GM12872 (cell line): ENCODE results near the gene SERPINB5.

ENCODE experiments used
- TF ChIP-seq, protein P1 (sequence below): IDR thresholded peaks from 3 replicates; pipeline ENCODE4 v1.5.1; 2011; ENCODE audit warnings: low read depth, mild to moderate bottlenecking, low read length, moderate library complexity; ENCODE audit not compliant: insufficient read depth

SERPINB5 gene

DNA sequence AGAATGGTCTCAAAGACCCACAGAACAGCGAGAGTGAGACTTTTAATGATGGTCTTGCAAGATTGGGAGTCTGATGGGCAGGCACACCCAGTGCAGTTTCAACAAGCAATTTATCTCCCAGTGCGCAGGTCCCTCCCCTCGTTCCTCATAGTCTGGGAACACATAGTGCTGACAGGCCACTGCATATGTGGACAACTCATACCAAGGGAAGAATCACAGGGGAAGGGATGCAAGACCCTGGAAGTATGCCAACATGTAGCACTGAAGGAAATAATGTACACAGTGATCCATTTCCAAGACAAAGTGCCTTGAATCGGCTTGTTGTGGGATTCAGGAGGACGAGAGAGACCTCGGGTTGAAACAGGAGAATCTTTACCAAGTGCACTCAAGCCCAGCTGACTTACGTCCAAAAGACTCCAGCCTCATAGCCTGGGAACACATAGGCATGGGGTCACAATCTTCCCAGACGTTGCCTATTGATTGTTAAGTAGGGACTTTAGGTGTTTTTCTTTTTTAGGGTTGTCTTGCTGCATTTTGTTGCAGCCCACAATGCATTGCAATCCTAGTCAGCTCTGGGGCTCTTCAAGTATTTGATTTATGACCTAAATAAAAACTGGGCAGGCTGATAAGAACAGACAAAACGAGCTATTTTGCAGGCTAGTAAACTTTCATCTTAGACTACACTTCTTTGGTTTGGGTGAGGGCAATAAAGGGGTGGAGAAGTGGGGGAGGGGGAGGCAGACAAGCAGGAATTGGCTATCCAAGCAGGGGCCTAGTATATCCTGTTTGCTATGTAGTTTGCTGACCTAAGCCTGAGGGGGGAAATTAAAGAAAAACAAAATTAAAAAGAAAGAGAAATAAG lies 24.7 kb upstream of the SERPINB5 start:
- TF ChIP-seq, protein P1, sequence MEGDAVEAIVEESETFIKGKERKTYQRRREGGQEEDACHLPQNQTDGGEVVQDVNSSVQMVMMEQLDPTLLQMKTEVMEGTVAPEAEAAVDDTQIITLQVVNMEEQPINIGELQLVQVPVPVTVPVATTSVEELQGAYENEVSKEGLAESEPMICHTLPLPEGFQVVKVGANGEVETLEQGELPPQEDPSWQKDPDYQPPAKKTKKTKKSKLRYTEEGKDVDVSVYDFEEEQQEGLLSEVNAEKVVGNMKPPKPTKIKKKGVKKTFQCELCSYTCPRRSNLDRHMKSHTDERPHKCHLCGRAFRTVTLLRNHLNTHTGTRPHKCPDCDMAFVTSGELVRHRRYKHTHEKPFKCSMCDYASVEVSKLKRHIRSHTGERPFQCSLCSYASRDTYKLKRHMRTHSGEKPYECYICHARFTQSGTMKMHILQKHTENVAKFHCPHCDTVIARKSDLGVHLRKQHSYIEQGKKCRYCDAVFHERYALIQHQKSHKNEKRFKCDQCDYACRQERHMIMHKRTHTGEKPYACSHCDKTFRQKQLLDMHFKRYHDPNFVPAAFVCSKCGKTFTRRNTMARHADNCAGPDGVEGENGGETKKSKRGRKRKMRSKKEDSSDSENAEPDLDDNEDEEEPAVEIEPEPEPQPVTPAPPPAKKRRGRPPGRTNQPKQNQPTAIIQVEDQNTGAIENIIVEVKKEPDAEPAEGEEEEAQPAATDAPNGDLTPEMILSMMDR: no peak

DNA sequence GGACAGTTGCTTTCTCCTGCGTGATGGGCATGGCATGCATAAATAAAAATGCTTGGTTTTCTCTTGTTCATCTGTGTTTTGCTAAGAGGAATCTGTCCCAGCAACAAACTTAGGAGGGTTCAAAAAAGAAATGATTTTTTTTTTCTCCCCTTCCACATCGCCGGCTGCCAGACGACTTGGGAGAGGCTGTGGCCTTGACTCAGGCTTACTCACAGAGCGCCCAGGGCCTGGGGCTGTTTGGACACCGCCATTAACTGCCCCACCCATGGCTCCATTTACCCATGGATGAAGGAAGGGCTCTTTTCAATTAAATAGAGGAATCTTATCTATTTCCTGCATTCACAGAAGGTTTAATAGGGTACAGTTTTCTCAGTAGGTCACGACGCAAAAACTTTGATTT lies 22.3 kb upstream of the SERPINB5 start:
- TF ChIP-seq, protein P1: no peak

DNA sequence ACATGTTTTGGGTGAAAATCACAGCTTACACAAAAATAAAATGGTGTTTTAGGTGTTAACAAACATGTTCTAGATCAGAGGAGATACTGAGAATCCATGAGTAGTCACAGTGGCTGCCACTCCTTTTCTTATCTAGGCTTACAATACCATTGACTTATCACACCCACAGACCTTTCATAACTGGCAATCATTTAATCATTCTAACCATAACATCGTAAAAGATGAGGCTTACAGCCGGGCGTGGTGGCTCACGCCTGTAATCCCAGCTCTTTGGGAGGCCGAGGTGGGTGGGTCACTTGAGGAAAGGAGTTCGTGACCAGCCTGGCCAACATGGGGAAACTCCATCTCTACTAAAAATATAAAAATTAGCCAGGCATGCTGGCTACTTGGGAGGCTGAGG lies 18.8 kb upstream of the SERPINB5 start:
- TF ChIP-seq, protein P1: no peak

DNA sequence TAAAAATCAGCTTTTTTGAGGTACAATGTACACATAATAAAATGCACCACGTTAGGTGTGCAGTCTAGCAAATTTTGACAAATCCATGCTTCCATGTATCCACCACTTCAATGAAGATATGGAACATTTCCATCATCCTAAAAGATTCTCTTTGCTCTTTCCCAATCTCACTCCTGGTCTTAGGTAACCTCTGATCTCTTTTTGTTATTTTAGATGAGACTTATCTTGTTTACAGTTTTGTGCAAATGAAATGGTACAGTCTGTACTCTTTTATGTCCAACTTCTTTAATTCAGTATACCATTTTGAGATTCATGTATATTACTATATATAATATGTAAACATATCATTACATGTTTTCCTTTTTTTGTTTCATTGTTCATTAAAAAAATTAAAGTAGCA lies 16.3 kb upstream of the SERPINB5 start:
- TF ChIP-seq, protein P1: no peak

DNA sequence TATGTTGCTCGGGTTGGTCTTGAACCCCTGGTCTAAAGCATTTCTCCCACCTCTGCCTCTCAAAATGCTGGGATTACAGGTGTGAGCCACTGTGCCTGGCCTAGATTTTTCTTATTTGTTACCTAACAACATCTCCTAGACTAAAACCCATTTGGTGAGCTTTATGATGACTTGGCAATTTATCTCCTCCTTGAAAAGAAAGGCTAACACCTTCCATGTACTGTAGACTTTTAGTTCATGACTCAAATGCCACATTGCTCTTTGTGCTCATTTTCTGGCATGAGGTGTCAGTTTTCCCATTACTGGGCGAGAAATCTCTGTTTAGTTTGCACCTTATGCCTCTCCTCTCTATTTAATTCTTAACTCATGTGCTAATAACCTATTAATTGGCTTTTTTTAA lies 12.3 kb upstream of the SERPINB5 start:
- TF ChIP-seq, protein P1: no peak

DNA sequence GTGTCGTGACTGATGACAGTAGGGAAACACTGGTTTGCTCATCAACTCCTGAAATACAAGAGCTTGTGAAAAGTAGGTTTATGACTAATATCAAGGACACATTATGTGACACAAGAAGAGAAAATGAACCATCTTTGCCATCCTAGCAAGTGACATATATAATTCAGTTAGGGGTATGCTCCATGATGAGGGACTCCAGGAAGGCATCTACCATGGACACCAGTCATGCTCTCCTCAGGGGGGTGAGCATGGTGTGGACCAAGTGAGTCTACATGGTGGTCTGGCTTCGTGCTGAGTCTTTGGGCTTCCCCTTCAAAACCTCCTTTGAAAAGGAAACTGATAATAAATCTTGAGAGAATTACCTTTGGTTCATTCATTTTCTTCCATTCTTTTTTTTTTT lies 11.7 kb upstream of the SERPINB5 start:
- TF ChIP-seq, protein P1: no peak

DNA sequence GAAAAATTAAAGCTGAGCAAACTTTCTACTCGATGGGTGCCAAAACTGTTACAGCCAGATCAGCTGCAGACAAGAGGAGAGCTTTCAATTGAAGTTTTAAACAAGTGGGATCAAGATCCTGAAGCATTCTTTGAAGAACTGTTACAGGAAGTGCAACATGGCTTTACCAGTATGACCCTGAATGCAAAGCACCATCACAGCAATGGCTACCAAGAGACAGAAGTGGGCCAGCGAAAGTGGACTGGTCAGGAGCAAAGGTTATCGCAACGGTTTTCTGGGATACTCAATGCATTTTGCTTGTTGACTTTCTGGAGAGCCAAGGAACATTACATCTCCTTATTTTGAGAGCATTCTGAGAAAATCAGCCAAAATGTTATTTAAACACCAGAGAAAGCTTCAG lies 9.1 kb upstream of the SERPINB5 start:
- TF ChIP-seq, protein P1: no peak
